ENCODE measurements around the gene OSBPL3. TPM values are rescaled to one million over a fixed set of nuclear protein-coding genes. Genes with fewer than 3 reads are reported as not detected.

OSBPL3 gene
- total RNA-seq, 2 experiments from 2014 or later, result 44.6 to 45.7 TPM

- DNase-seq (no peak), ATAC-seq (no peak)
- Mint-ChIP-seq H3K9me3 (no peaks in the 10 kb centered on the region), H3K27ac (no peak overlapping the region), H3K4me3 (no peak overlapping the region), H3K27me3 (no peaks in the 10 kb centered on the region), H3K4me1 (ENCODE audit: low read depth) (peaks cover 55% of the 10 kb centered on the region), H3K36me3 (ENCODE audit: low read depth) (peaks cover 23% of the 10 kb centered on the region)
- ChIA-PET POLR2A (no interaction called here), CTCF (interaction anchor here (0.7 to 3.1 kb wide), 8 partner anchors 10 to 175 kb away, joined by 3 to 10 read pairs (median 4); partner anchors contain the start of gene OSBPL3)
- peak; percentile 21 for TF ChIP-seq CTCF (IDR thresholded peaks at IDR 0.05)
- intact Hi-C loops (cut with micrococcal nuclease), result no loop called here
Measured at GRCh38 chr7:24894429-24895221, 85.4 kb downstream of the OSBPL3 start.

GRCh38 chr7:24891311-24891735, 88.7 kb downstream of the OSBPL3 start:
- intact Hi-C loops (cut with micrococcal nuclease), result no loop called here
- H3K4me3 Mint-ChIP-seq, result no peak overlapping the region
- ChIA-PET POLR2A (interaction anchor here (1.0 kb wide), 1 partner anchor 19 kb away, joined by 3 read pairs; no protein-coding TSS in a partner anchor), CTCF (interaction anchor here (1.8 kb wide), 1 partner anchor 71 kb away, joined by 4 read pairs; no protein-coding TSS in a partner anchor)
- peaks cover 45% of the 10 kb centered on the region for H3K4me1 Mint-ChIP-seq (ENCODE audit: low read depth)
- ATAC-seq (no peak), DNase-seq (no peak)
- H3K27me3 Mint-ChIP-seq, result no peaks in the 10 kb centered on the region
- H3K9me3 Mint-ChIP-seq, result no peaks in the 10 kb centered on the region
- no peak overlapping the region for H3K27ac Mint-ChIP-seq
- TF ChIP-seq CTCF (IDR thresholded peaks at IDR 0.05), result no peak
- H3K36me3 Mint-ChIP-seq (ENCODE audit: low read depth), result peaks cover 30% of the 10 kb centered on the region

GRCh38 chr7:24889611-24890010, 90.4 kb downstream of the OSBPL3 start:
- Mint-ChIP-seq H3K27ac (no peak overlapping the region), H3K4me1 (ENCODE audit: low read depth) (peaks cover 48% of the 10 kb centered on the region), H3K27me3 (no peaks in the 10 kb centered on the region), H3K36me3 (ENCODE audit: low read depth) (peaks cover 41% of the 10 kb centered on the region), H3K4me3 (no peak overlapping the region), H3K9me3 (no peaks in the 10 kb centered on the region)
- no peak for TF ChIP-seq CTCF (IDR thresholded peaks at IDR 0.05)
- ChIA-PET CTCF (interaction anchor here (0.8 to 3.1 kb wide), 4 partner anchors 58 to 90 kb away, joined by 3 to 10 read pairs (median 3); partner anchors contain the start of gene OSBPL3), POLR2A (no interaction called here)
- no peak for DNase-seq
- intact Hi-C loops (cut with micrococcal nuclease), result no loop called here
- no peak for ATAC-seq

- CTCF ChIA-PET, result interaction anchor here (1.1 to 3.1 kb wide), 2 partner anchors 59 to 91 kb away, joined by 3 to 10 read pairs; partner anchors contain the start of gene OSBPL3
- no peak for TF ChIP-seq CTCF (IDR thresholded peaks at IDR 0.05)
- Mint-ChIP-seq H3K27me3 (no peaks in the 10 kb centered on the region), H3K27ac (no peak overlapping the region), H3K36me3 (ENCODE audit: low read depth) (peaks cover 42% of the 10 kb centered on the region), H3K4me1 (ENCODE audit: low read depth) (peaks cover 50% of the 10 kb centered on the region), H3K4me3 (no peak overlapping the region), H3K9me3 (no peaks in the 10 kb centered on the region)
- DNase-seq, result no peak
- POLR2A ChIA-PET, result interaction anchor here (1.2 kb wide), 1 partner anchor 9 kb away, joined by 3 read pairs; no protein-coding TSS in a partner anchor
- ATAC-seq, result no peak
- intact Hi-C loops (cut with micrococcal nuclease), result no loop called here
Measured at GRCh38 chr7:24888653-24889052, 91.3 kb downstream of the OSBPL3 start.

GRCh38 chr7:24885716-24886115, 94.3 kb downstream of the OSBPL3 start:
- intact Hi-C loops (cut with micrococcal nuclease), result no loop called here
- DNase-seq (no peak), ATAC-seq (no peak)
- peak overlapping the region; percentile 36 for H3K27ac Mint-ChIP-seq
- H3K27me3 Mint-ChIP-seq, result no peaks in the 10 kb centered on the region
- TF ChIP-seq CTCF (IDR thresholded peaks at IDR 0.05), result no peak
- no peaks in the 10 kb centered on the region for H3K9me3 Mint-ChIP-seq
- CTCF ChIA-PET, result interaction anchor here (0.9 to 1.5 kb wide), 6 partner anchors 10 to 74 kb away, joined by 3 to 6 read pairs (median 4); no protein-coding TSS in a partner anchor
- POLR2A ChIA-PET, result interaction anchor here (0.7 kb wide), 1 partner anchor 14 kb away, joined by 3 read pairs; no protein-coding TSS in a partner anchor
- H3K36me3 Mint-ChIP-seq (ENCODE audit: low read depth), result peaks cover 40% of the 10 kb centered on the region
- no peak overlapping the region for H3K4me3 Mint-ChIP-seq
- peaks cover 57% of the 10 kb centered on the region for H3K4me1 Mint-ChIP-seq (ENCODE audit: low read depth)

Data from activated CD8-positive, alpha-beta T cell treated with anti-CD3 and anti-CD28 coated beads for 36 hours (primary cell).